G401 (cell line): ENCODE measurements around the gene PRMT3. TPM values are rescaled to one million over a fixed set of nuclear protein-coding genes. Genes with fewer than 3 reads are reported as not detected.

Experiments
- DNase-seq: peaks from one replicate; pipeline ENCODE4 v3.0.0-alpha.2; 2015; ENCODE audit warnings: low spot score
- in situ Hi-C: cut with HindIII; loops from 2 replicates; pipeline ENCODE4 v1.10.0; 2016; ENCODE audit warnings: low sequenced_read_pairs, mixed read lengths
- total RNA-seq: library from RNA; depleted of rRNA; stranded (reverse); fragments of >200 nt; shearing (Covaris generic); gene quantifications from 2 replicates; pipeline ENCODE4 v1.2.3, GENCODE V29; 2014

The PRMT3 gene
- total RNA-seq, 1 experiment from 2014 or later = 53.6 TPM

- in situ Hi-C loops = no loop called here
- peak; percentile 2 for DNase-seq
These were observed 100.8 kb downstream of the PRMT3 start for GRCh38 chr11:20488352-20488751.

GRCh38 chr11:20489948-20490347, 102.4 kb downstream of the PRMT3 start:
- no peak for DNase-seq
- in situ Hi-C loops = no loop called here

GRCh38 chr11:20493340-20493739, 105.8 kb downstream of the PRMT3 start:
- in situ Hi-C loops = no loop called here
- DNase-seq = no peak

- in situ Hi-C loops = no loop called here
- no peak for DNase-seq
These were observed 109.7 kb downstream of the PRMT3 start for GRCh38 chr11:20497124-20497792.

GRCh38 chr11:20501252-20501651, 113.7 kb downstream of the PRMT3 start:
- DNase-seq = no peak
- in situ Hi-C loops = no loop called here

DNA sequence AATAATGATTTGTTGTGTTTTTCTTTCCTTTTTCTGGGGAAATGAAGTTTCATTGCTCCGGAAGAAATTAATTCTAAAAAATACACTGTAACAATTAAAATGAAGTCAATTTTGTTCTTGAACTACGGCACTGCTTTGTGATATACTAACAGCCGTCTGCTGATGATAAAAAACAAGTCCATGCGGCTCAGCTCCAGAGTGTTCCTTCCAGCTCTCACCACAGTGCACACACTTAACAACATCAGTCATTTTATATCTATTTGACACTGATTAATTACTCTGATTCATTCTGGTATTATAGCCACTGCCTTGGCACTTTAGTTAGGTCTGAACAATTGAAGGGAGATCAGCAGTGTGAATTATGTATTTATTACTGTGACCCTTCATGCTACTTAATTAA, 114.5 kb downstream of the PRMT3 start:
- DNase-seq = no peak
- in situ Hi-C loops = no loop called here

GRCh38 chr11:20511982-20512381, 124.5 kb downstream of the PRMT3 start:
- DNase-seq = no peak
- in situ Hi-C loops = no loop called here

DNA sequence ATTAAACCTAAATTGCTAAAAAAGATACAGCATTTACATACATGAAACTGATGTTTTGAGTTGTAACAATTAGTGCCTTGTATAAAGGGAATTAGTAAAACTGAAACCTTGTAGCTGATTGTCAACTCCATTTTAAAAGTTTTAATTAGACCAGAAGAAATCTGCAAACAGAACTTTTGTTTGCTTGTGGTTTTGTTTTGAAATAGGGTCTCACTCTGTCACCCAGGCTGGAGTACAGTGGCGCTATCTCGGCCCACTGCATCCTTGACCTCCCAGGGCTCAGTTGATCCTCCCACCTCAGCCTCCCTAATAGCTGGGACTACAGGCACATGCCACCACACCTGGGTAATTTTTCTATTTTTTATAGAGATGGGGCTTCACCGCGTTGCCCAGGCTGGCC, 125.4 kb downstream of the PRMT3 start:
- in situ Hi-C loops = no loop called here

GRCh38 chr11:20518323-20518834, 130.9 kb downstream of the PRMT3 start:
- no peak for DNase-seq
- in situ Hi-C loops = no loop called here

More for the DNA sequence above, 125.4 kb downstream of the PRMT3 start:
- no peak for DNase-seq

- DNase-seq = no peak
- in situ Hi-C loops = no loop called here
These were observed 135.0 kb downstream of the PRMT3 start for GRCh38 chr11:20522536-20522935.

- in situ Hi-C loops = no loop called here
- DNase-seq = no peak
These were observed 142.2 kb downstream of the PRMT3 start for GRCh38 chr11:20529757-20530156.

GRCh38 chr11:20530942-20531703, 143.6 kb downstream of the PRMT3 start:
- in situ Hi-C loops = no loop called here
- no peak for DNase-seq

- no peak for DNase-seq
- in situ Hi-C loops = no loop called here
These were observed 147.9 kb downstream of the PRMT3 start for GRCh38 chr11:20535271-20535881.

DNA sequence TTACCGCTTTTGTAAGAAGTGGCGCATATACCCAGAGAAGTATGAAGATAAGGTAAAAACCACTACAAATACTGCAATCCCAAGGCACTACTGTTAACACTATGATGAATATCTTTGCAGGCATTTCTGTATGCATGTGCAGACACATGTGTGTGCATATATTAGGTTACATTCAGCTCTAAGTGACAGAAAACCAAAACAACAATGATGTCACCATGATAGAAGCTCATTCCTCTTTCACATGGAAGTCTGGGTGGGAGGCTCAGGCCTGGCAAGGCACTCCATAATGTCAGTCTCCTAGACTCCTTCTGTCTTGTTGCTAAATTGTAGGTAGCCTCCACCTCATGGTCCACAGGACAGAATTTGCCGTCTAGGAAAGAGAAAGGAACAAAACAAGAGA, 148.8 kb downstream of the PRMT3 start:
- in situ Hi-C loops = no loop called here
- no peak for DNase-seq

GRCh38 chr11:20536784-20537183, 149.3 kb downstream of the PRMT3 start:
- DNase-seq = no peak
- in situ Hi-C loops = no loop called here

GRCh38 chr11:20541503-20541902, 154.0 kb downstream of the PRMT3 start:
- no peak for DNase-seq

DNA sequence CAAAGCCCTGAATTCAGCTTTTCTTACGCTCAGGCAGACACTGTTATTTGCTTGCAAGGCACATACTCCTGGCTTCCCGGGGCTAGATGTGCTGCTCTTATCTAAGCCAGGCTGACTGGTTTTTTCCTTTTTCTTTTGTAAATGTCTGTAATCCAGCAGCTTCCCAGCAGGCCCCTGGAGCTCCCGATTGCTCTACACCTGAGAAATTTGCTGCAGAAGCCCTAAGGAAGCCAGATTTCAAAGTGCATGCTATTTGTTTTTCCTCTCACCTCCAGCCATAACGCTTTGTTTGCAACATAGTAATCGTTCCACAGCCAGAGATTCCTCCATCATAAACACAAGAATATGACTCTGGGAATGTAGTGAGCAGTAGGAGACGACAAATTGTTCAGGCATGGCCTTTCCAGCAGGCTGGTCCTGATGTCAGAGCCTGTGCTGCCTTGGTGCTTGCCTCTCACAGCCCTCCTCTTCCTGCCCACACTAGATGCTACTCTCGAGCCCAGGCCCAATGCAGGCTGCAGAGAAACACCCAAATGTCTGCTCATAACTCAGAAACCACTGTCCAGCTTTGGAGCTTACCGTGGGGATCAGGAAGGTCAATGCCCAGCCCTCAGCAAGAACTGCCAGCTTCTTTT, 157.2 kb downstream of the PRMT3 start:
- no peak for DNase-seq
- in situ Hi-C loops = no loop called here

More at GRCh38 chr11:20541503-20541902, 154.0 kb downstream of the PRMT3 start:
- in situ Hi-C loops = no loop called here

DNA sequence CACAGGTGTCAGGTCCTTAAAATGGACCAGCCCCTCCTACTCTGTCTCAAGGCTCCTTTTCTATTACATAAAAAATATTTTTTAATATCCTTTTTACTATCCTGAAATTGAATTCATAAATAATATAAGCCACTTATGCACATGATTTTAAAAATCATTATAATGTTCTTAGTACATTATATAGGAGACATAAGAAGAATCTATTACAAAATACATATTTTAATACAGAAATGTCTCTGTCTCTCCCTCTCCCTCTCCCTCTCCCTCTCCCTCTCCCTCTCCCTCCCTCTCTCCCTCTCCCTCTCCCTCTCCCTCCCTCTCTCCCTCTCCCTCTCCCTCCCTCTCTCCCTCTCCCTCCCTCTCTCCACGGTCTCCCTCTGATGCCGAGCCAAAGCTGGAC, 159.9 kb downstream of the PRMT3 start:
- DNase-seq = no peak
- in situ Hi-C loops = no loop called here

DNA sequence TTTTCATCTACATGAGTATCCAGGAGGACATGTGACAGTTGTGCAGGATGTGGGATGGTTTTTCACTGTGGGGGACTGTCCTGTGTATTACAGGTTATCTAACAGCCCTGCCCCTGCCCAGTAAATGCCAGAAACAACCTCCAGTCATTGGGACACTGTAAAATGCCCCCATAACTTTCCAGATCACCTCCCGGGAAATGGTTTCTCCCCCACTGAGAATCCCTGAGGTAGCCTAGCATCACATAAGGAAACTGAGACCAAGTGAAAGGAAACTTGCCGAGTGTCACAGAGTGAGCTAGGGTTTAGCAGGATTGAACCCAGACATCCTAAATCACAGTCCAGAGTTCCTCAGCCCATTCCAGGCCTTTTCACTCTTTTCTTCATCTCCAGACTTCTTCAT, 163.6 kb downstream of the PRMT3 start:
- DNase-seq = no peak
- in situ Hi-C loops = no loop called here

- in situ Hi-C loops = no loop called here
- no peak for DNase-seq
These were observed 168.3 kb downstream of the PRMT3 start for GRCh38 chr11:20555783-20556182.
